IPS-15b (cell line): ENCODE measurements around the gene ERC2.

ENCODE experiments used
- H3K27me3 ChIP-seq: one replicate; pipeline ENCODE4 v1.6.1; 2013; ENCODE audit warnings: low read length; ENCODE audit not compliant: control insufficient read depth, insufficient read depth
- H3K36me3 ChIP-seq: one replicate; pipeline ENCODE4 v1.6.1; 2013; ENCODE audit warnings: low read length; ENCODE audit not compliant: control insufficient read depth, insufficient read depth
- H3K4me1 ChIP-seq: one replicate; pipeline ENCODE4 v1.6.1; 2013; ENCODE audit warnings: mild to moderate bottlenecking, low read length; ENCODE audit not compliant: control insufficient read depth, insufficient read depth
- H3K4me3 ChIP-seq: one replicate; pipeline ENCODE4 v1.5.1; 2013; ENCODE audit warnings: low read depth, low read length
- H3K9ac ChIP-seq: one replicate; pipeline ENCODE4 v1.6.1; 2013; ENCODE audit warnings: low read depth, mild to moderate bottlenecking, low read length
- H3K9me3 ChIP-seq: one replicate; pipeline ENCODE4 v1.6.1; 2013; ENCODE audit warnings: mild to moderate bottlenecking, low read length; ENCODE audit not compliant: control insufficient read depth, insufficient read depth

Gene ERC2

DNA sequence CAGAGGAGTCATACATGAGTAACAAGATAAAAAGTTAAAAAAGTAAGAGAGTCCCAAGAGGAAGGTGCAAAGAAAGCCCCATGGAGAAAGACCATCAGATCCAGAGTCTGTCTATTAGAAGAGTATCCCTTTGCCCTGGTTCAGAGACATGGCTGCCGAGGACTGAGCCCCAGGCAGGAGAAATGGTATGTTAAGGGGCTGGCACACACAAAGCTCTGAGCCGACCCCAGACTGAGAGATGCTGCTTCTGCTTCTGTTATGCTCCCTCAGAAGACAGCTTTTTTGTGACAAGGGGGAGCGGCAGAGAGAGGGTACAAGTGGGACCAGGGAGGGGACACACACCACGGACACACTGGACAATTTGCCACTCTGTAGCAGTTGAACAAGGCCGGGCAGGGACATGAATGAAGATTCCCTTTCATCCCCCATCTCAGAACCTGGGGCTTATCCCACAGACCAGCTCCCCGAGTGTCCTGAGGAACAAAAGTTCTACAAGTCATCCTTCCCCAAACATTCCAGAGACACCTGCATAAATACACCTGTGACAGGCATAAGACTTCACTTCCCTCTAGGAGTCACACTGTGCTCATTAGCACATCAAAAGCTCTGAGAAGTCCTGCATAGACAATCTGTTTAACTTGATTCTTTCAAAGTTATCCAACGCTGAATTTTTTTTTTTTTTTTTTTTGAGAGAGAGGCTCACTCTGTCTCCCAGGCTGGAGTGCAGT lies 819.5 kb downstream of the ERC2 start:
- H3K4me3 ChIP-seq, result no peak overlapping the region
- peaks cover 27% of the 10 kb centered on the region for H3K4me1 ChIP-seq
- H3K27me3 ChIP-seq, result peaks cover 4% of the 10 kb centered on the region
- H3K36me3 ChIP-seq, result no peaks in the 10 kb centered on the region
- H3K9me3 ChIP-seq, result no peaks in the 10 kb centered on the region
- no peak overlapping the region for H3K9ac ChIP-seq

DNA sequence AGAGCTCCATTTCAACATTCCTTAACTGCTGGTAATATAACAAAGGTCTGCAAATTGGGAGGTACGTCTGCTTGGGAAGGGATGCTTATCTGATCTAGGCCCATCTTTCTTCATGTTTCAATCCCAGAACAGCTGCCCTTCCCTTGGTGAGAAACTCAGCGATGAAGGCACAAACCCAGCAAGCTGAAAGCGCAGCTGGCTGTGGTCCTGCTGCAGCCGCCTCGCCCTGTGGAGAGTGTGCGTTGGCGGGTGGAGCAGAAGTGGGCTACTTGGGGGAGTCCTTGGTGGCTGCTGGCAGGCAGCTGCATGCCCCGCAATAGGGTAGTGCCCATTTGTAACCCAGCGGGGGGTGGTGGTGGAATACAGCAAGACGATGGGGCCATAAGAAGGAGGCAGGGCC lies 820.6 kb downstream of the ERC2 start:
- Histone ChIP-seq H3K27me3 (peaks cover 4% of the 10 kb centered on the region), H3K4me3 (no peak overlapping the region), H3K36me3 (no peaks in the 10 kb centered on the region), H3K9ac (no peak overlapping the region), H3K9me3 (no peaks in the 10 kb centered on the region), H3K4me1 (peaks cover 27% of the 10 kb centered on the region)

DNA sequence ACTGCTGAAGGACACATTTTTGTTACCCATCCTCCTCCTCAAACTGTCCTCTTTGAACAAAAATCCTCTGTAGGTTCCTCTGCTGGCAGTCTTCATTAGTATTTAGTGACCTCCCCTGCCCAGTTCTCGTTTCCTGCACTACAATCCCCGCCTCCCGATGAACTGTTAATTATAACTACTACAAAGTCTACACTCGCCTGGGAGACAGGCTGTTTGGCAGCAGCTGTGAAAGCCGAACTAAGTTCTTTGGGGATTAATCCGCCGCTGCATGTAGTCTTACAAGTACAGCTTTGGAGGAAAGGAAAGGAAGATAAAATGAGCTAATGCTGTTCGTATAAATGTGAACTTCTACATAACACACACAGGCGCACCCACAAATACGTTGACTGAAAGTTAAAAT lies 821.2 kb downstream of the ERC2 start:
- H3K36me3 ChIP-seq, result no peaks in the 10 kb centered on the region
- H3K4me3 ChIP-seq, result no peak overlapping the region
- no peak overlapping the region for H3K9ac ChIP-seq
- no peaks in the 10 kb centered on the region for H3K9me3 ChIP-seq
- H3K27me3 ChIP-seq, result peaks cover 4% of the 10 kb centered on the region
- peaks cover 27% of the 10 kb centered on the region for H3K4me1 ChIP-seq

DNA sequence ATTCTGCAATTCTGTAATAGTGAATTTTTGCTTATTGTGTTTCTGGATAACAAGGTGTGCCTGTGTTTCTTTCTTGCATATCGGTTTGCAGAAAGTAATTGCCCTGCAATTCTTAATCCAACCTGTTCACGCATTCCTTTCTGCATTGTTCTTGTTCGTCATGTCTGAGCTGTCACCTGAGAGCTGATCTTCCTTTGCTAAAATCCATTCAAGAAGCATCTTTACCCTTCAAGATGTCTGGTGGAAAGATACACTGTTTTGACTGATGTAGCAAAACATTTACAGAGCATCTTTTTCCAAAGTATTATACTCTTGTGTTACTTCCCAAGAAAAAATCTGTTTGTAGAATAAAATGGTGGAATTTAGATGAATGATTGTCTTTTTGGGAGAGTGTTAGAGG lies 822.1 kb downstream of the ERC2 start:
- Histone ChIP-seq H3K9me3 (no peaks in the 10 kb centered on the region), H3K27me3 (peaks cover 4% of the 10 kb centered on the region), H3K4me1 (peaks cover 27% of the 10 kb centered on the region), H3K36me3 (no peaks in the 10 kb centered on the region), H3K4me3 (no peak overlapping the region), H3K9ac (no peak overlapping the region)

DNA sequence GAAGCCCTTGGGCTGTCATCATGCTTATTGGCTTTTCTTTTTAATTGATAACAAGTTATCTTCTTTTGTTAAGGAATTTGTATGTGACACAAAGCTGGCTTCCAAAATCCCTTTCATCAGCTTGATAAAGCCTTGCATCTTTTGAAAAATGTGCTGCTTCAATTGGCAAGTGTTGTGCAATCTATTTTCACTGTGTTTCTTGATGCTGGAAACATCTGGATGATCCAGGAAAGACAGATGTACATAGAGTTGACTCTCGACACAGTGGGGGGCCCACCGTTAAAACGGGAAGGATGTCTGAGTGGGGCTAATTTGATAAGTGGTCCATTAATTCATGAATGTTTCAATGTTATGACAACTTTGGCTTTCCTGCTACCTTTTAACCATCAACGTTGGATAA lies 822.8 kb downstream of the ERC2 start:
- H3K4me3 ChIP-seq, result no peak overlapping the region
- H3K36me3 ChIP-seq, result no peaks in the 10 kb centered on the region
- H3K9me3 ChIP-seq, result no peaks in the 10 kb centered on the region
- H3K9ac ChIP-seq, result no peak overlapping the region
- H3K4me1 ChIP-seq, result peaks cover 27% of the 10 kb centered on the region
- H3K27me3 ChIP-seq, result peaks cover 4% of the 10 kb centered on the region

DNA sequence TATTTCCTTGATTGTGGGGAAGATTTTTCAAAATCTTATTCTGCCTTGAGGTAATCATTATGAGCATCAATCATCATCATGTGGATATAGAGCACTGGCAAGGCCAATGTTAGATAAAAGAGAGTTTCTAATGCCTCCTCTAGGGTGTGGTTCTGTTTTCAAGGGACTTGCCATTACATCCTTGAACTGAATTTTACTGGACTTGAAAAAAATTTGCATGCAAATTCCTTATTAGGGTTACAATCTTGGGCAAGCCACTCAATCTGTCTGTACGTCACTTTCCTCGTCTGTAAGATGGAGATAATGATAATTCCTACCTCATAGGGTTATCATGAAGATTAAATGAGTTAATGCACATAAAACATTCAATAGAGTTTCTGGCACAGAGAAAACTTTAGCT lies 825.0 kb downstream of the ERC2 start:
- Histone ChIP-seq H3K27me3 (peaks cover 2% of the 10 kb centered on the region), H3K9ac (no peak overlapping the region), H3K4me3 (no peak overlapping the region), H3K36me3 (no peaks in the 10 kb centered on the region), H3K4me1 (peaks cover 19% of the 10 kb centered on the region), H3K9me3 (no peaks in the 10 kb centered on the region)

DNA sequence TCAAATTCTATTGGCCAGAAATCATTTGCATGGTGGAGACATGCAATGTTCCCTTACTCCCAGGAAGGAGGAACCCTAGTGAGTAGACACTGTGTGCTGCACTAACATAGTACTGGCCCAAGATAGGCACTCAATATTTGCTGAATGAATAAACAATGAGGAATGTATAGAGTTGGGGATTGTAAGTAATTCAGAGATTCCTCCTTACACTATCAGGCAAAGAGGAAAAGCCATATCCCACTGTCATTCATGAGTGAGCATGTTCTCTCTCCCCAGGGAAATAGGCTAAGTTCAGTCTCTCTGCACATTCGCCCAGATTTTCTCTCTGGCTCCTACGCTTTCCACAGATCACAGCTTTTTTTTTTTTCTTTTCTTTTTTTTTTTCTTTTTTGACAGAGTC lies 826.3 kb downstream of the ERC2 start:
- Histone ChIP-seq H3K36me3 (no peaks in the 10 kb centered on the region), H3K4me1 (peaks cover 7% of the 10 kb centered on the region), H3K27me3 (no peaks in the 10 kb centered on the region), H3K4me3 (no peak overlapping the region), H3K9ac (no peak overlapping the region), H3K9me3 (no peaks in the 10 kb centered on the region)

DNA sequence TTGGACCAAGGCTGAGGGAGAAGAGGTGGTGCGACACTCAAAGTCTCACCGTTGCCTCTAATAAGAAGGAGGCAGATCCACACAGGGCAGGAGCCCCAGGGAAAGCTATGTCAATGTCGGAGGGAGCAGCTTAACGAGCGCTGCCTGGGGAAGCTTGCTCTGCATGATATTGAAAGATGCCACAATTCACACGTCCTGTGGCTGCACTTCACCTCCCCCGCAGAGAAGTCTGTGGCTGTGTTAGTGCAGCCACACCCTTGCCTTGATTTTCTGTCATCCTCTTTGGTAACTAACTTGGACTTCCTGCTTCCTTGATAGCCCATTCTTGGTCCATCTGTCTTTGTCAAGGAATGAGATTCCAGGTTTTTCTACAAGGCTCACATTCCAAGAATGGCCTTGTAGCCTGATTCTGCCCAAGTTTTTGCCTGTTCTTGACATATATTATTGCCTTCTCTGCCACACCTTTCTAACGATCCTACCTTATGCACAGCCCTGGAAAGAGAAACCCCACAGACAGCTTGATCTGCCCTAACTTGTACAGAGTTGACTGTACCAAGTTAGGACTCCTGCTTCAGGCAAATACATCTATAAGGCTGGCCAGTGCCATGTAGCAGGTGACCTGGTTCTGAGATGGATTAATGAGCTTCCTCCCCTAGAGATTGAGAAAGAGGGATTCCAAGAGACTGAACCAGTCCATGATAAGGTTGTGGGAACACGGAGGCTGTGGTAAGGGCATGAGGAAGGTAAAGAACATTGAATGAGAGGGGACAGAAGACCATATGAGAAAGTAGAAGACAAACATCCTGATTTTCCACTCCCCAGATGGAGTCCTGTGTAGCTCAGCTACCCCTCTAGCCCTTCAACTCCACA lies 828.1 kb downstream of the ERC2 start:
- Histone ChIP-seq H3K27me3 (no peaks in the 10 kb centered on the region), H3K36me3 (no peaks in the 10 kb centered on the region), H3K4me1 (peaks cover 3% of the 10 kb centered on the region), H3K9ac (no peak overlapping the region), H3K4me3 (no peak overlapping the region), H3K9me3 (no peaks in the 10 kb centered on the region)

DNA sequence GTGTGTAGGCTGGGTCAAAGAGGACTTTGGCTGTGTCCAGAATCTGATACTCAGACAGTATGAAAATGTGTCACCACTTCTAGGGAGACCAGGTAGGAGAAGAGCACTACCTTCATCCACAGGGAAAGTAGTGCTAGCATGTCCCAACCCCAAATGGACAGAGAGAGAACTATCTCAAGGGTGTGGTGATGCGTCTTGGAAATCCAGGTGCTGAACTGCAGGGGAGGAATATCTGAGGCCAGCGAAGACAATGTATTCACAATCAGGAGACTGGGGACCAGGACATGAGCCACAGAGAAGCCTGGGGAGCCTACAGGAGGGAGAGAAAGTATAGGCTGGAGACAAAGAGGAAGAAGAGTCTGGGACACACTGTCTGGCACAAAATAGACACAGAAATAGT lies 829.1 kb downstream of the ERC2 start:
- H3K9ac ChIP-seq, result no peak overlapping the region
- H3K27me3 ChIP-seq, result no peaks in the 10 kb centered on the region
- no peak overlapping the region for H3K4me3 ChIP-seq
- H3K9me3 ChIP-seq, result no peaks in the 10 kb centered on the region
- no peaks in the 10 kb centered on the region for H3K36me3 ChIP-seq
- H3K4me1 ChIP-seq, result peaks cover 3% of the 10 kb centered on the region

DNA sequence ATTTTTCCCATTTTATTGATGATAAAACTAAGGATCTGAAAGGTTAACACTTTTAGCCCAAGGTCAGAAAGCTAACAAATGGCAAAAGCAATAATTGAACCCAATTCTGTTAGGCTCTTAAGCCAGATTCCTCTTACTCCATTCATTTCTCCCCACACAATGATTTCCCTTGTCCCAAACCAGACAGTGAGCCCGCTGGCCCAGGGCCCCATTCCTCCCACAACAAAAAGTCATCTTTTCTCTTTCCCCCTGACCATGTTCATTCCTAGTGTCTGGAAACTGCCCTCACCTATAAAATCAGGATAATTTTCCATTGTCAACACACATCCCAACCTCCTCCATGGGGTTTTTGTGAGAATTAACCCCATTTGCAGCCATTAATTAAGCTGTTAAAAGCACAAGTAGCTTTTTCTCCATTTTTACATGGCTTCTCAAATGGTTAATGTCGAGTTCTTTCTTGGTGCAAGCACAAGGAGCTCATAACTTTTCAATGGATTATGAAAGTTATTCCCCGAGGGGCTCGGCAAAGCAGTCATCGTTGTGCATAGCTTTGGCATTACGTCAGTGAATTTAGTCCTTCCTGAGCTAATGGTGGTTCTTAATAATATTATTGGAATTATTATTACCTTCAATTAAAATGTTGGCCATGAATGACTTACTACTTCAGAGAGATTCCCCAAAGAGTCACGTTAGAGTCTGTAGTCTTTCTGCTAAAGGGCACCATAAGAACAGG lies 830.2 kb downstream of the ERC2 start:
- no peaks in the 10 kb centered on the region for H3K36me3 ChIP-seq
- no peaks in the 10 kb centered on the region for H3K9me3 ChIP-seq
- no peak overlapping the region for H3K9ac ChIP-seq
- H3K27me3 ChIP-seq, result no peaks in the 10 kb centered on the region
- peaks cover 3% of the 10 kb centered on the region for H3K4me1 ChIP-seq
- H3K4me3 ChIP-seq, result no peak overlapping the region

DNA sequence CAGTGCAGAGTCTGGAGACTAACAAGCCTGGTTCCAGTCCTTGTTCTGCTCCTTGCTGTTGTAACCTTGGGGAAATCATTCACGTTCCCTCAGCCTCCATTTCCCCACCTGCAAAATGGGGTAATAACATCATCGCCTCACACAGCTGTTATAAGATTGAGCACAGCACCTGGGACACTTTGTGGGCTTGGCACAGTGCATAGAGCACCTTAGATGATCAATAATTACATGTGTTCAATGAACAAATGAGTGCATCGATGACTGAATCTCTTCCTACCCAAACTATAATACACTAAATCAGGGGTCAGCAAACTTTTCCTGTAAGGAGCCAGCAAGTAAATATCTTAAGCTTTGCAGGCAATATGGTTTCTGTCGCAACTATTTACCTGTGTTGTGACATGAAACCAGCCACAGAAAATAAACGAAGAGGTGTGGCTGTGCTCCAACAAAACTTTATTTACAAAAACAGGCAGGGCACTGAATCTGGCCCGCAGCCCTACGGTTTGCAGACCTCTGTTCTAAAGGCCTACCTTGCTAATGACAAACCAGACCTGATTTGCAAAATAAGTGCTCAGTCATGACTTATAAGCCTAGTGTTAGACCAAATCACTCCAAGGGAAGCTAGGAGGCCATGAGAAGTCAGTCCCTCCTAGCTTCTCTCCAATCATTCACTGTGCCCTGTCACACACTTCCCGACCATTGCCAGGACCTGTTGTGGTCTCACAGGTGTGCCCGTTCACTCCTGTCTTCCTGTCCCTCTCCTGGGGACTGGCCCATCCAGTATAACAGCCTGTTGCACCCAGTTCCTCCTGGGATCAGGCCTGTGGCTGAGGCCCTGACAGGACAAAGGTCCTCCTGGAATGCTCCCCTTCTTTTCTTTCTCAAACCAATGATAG lies 831.7 kb downstream of the ERC2 start:
- Histone ChIP-seq H3K9ac (no peak overlapping the region), H3K4me1 (peaks cover 3% of the 10 kb centered on the region), H3K27me3 (no peaks in the 10 kb centered on the region), H3K4me3 (no peak overlapping the region), H3K9me3 (no peaks in the 10 kb centered on the region), H3K36me3 (no peaks in the 10 kb centered on the region)
